Activated CD4-positive, alpha-beta T cell treated with anti-CD3 and anti-CD28 coated beads for 4 hours (primary cell): ENCODE results near the gene THOP1.

Experiments used
- DNase-seq, 2 donors: peaks; one replicate each; pipeline ENCODE4 v3.0.0-alpha.2; 2020

Gene THOP1

DNA sequence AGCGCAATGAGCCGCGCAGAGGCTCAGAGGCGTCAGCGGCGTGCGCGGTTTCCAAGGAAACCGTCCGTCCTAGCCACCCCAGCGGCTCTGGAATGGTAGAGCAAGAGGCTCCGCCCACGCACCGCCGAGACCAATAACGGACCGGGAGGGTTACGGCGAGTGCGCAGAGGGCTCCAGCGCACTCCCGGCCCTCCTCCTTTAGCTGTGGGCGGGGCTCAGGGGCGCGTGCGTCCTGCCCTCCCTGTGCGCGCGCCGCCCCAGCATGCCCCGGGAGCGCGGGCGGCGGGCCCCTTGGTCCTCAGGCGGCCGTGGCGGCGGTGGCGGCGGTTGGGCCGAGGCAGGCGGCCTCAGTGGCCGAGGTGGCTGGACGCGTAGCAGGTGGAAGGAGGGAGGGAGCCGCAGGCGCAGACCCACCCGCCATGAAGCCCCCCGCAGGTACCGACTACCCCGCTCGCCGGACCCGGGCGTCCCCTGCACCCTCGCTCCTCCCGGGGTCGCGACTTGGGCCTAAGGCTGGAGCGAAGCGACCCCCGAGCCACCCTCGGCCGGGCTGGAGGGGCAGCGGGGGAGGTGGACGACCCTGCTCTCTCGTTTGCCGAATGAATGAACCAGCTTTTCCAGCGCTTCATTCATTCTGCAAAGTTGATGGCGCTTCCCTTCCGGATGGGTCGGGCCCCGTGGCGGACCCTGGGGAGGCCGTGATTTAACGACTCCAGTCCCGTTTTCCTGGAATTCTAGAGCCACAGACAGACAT is at the start of gene THOP1:
TSS of gene THOP1 (plus strand) at position 260 of the 754 bp plus-strand sequence. CDS start at position 420, 160 bp downstream.
- DNase-seq = peak; percentile 99 to 100

DNA sequence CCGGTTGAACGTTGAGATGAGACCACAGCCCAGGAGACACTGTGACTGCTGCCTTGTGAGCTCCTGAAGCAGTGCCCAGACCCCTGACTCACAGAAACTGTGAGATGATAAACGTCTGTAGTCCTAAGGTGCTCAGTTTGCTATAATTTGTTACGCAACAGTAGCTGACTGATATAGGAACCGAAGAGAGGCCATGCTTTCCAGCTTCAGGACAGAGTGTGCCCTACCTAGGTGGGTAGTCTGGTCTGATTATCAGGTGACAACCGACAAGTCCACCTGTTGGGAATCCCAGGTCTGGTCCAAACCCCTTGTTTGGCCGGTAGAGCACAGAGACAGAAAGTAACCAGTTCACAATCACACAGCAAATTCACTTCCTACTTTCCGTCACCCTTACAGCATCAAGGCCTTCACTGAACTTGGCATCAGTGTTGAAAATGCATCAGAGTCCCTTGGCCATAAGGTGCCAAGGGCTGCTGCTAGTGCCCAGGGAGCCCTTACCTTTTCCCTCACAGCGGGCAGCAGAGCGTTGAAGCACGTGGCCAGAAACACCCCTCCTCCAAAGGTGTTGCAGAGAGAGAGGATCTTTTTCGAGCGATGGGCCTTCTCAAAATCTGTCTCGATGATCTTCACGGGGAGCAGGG is 48.6 kb upstream of the THOP1 start:
- DNase-seq = no peak

DNA sequence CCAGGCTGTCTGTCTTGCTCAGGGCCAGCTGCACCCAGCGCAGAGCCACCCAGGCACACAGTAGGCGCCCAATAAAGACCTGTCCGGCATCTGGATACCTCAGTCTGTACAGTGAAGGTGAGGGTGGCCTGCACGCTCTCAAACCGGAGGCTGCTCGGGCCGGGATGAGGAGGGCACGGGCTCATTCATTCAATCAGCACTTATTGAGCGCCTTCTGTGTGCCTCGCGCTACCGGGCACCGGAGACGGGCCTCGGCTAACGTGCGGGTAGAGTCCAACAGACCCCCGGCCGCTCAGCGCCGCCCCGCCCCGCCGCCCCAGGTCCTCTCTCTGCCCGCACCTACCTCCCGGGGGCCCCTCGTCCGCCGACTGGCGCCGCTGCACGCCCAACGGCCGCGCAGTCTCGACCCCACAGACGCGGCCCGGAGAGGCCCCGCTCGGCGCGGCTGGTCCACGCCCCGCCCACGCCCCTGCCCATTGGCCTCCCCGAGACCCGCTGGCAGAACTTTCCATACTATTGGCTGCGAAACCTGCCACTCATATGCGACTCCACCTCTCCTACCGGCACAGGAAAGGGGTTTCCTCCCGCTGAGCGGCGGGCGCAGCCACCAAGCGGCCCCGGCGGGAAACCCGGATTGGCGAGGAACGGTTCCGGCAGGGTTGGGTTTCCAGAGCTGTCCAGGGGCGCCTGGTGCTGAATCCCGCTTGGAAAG is 45.5 kb upstream of the THOP1 start, which contains the start of gene SLC39A3:
TSS of gene SLC39A3 (minus strand) at position 416 of the 712 bp plus-strand sequence. CDS start 2,760 bp downstream, outside the sequence.
- peak; percentile 97 to 100 for DNase-seq

DNA sequence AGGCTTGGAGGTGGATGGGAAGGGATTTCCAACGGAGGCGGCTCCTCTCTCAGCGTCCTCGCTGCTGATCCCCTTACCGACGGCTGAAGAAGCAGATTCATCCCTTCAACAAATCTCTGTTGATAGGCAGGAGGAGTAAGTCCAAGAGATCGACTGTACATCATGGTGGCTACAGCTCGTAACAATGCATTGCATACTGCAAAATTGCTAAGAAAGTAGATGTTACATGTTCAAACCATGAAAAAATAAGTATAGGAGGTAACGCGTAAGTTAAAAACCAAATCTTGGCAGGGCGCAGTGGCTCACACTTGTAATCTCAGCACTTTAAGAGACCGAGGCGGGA is 45.0 kb upstream of the THOP1 start:
- no peak for DNase-seq

DNA sequence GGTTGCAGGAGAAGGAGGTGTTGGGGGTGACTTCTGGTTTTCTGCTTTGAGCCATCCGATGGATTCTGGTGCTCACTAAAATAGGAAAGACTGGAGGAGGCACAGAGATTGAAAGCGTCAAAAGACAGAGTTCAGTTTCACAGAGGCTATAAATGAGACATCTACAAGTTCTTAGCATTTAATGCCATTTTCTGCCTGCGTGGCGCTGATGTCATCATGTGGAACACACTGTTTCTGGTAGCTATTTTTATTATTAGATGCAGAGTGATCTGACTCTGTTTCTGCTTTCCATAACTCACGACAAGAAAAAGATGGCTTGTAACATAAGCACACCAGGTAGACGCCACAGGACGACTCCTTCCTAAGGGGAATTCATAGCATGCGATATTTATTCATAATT is 42.2 kb upstream of the THOP1 start:
- DNase-seq = no peak

DNA sequence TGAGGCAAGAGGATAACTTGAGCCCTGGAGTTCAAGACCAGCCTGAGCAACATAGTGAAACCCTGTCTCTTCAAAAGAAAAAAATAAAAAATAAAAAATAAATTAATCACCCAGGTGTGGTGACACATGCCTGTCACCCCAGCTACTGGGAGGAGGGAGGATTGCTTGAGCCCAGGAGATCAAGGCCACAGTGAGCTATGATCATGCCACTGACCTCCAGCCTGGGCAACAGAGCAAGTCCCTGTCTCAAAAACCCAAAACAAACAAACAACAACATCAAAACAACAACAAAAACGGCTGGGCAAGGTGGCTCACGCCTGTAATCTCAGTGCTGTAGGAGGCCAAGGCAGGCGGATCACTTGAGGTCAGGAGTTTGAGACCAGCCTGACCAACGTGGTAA is 41.2 kb upstream of the THOP1 start:
- no peak for DNase-seq

DNA sequence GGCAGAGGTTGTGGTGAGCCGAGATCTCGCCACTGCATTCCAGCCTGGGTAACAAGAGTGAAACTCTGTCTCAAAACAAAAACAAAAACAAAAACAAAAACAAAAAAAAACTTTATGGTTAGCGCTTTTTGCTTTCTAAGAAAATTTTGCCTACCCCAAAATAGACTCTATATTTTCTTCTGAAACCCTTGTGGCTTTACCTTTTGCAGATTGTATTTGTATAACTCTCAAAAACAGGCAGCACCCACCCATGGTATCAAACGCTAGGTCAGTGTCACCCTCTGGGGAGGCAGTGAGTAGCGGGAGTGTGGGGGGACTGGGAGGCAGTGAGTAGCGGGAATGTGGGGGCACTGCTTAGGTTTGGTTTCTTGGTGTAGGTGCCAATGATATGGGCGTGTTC is 38.0 kb upstream of the THOP1 start:
- no peak for DNase-seq

DNA sequence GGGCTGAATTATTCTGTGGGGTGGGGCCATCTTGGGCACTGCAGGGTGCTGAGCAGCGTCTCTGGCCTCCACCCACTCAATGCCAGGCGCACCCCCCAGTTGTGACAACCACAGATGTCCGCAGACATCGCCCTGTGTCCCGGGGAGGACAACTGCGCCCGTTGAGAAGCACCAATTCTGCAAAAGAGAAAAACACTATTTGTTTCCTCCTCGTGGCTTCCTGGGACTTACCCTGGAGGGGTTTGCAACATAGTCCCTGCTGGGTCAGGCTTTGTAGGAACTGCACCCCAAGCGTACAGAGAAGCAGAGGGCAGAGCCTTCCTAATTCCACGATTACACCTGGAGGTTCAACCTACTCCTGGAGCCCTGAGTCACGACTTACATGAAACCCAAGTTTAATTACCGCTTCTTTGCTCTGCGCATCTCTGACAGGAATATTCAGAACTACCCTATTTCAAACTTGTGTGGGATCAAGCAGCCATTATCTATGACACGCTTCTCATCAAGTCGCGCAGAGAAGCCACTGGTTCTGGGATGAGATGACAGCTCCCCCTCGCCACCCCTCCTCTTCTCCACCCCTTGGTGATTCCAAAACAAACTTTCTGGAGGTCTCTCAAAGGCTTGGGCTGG is 34.4 kb upstream of the THOP1 start:
- DNase-seq = no peak

DNA sequence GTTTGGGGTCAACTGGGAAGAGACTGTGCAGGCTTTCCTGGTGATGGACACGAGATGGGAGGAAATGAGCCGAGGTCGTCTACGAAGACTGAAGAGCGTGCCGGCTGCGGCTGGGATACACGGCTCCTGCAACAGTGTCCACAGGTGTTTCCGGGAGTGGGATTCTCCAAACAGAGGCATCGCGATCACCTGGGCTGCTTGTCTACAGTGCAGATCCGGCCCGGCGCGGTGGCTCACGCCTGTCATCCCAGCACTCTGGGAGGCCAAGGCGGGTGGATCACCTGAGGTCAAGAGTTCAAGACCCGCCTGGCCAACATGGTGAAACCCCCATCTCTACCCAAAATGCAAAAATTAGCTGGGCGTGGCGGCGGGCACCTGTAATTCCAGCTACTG is 33.9 kb upstream of the THOP1 start:
- DNase-seq = no peak

DNA sequence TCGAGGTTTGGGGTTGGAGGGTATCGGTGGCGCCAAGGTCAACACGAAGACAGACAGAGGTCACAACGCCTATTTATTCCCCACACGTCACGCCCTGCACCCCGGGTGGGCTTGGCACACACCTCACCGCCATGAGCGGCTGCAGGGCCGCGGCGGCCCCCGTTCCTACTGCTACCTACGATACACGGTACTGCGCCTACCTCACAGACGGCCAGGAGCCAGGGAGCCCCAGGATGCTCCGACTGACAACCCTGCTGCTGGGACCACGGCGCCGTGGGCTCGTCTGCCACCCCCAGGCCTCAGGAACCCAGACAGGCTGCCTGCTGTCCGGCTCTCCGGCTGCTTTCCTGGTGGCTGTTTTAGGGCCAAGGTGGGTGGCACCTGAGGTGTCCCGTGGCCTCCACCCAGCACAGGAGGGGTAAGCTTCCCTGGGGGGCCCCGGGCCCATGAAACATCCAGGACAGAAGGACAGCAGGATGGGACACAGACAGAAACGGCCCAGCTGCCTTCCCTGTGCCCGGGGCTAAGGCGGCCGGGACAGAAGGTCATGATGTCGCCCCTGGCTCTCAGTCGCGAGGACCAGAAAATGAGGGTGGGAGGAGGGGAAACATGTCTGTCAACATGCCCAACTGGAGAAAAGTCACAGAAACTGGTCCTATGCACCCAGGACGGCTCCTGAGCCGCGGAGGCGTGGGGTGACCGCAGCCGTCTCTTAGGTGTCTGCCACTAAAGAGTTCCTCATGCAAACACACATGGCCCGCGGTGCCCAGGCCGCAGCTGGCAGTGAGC is 30.4 kb upstream of the THOP1 start:
- no peak for DNase-seq

DNA sequence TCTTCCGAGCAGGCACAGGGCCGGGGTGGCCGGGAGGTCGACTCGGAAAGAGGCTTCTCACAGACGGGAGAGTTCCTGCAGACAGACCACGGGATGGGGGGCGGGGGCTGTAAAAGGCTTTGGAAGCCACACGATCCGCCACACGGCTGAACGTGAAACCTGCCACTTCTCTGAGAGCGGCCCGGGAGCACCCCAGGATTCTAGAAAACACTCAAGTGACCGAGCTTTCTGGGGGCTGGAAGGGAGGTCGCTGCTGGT is 29.9 kb upstream of the THOP1 start:
- no peak for DNase-seq

DNA sequence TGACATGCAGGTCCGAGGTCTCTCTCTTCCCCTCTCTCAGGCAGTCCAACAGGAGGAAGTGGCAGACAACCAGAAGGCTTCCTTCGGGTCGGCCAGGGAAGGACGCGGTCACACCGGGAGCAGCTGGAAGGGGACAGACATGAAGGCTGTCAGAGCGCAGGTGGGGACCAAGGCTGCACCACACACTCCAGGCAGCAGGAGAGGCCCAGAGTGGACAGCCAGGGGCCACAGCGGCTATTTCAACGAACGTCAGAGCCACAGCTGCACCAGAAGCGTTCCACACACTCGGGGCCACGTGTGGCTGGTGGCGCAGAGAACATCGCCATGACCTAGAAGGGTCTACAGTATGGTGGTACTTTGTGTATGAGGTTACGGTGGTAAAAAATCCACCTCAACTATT is 29.5 kb upstream of the THOP1 start:
- DNase-seq = no peak

DNA sequence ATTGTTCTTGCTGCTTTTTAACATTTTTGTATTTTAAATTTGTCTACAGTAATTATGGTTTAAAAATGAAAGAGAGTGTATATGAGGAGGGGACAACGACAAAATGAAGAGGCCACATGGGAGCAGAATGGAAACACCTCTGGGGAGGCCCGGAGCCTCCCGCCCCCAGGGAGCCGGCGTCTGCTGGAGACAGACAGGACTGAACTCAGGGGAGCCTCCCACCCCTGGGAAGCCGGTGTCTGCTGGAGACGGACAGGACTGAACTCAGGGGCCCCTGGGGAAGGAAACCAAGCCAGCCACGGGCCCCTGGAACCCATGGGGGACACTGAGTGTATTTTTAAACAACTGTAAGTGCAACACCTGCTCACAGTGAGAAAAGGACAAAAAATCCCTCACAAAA is 28.8 kb upstream of the THOP1 start:
- no peak for DNase-seq

DNA sequence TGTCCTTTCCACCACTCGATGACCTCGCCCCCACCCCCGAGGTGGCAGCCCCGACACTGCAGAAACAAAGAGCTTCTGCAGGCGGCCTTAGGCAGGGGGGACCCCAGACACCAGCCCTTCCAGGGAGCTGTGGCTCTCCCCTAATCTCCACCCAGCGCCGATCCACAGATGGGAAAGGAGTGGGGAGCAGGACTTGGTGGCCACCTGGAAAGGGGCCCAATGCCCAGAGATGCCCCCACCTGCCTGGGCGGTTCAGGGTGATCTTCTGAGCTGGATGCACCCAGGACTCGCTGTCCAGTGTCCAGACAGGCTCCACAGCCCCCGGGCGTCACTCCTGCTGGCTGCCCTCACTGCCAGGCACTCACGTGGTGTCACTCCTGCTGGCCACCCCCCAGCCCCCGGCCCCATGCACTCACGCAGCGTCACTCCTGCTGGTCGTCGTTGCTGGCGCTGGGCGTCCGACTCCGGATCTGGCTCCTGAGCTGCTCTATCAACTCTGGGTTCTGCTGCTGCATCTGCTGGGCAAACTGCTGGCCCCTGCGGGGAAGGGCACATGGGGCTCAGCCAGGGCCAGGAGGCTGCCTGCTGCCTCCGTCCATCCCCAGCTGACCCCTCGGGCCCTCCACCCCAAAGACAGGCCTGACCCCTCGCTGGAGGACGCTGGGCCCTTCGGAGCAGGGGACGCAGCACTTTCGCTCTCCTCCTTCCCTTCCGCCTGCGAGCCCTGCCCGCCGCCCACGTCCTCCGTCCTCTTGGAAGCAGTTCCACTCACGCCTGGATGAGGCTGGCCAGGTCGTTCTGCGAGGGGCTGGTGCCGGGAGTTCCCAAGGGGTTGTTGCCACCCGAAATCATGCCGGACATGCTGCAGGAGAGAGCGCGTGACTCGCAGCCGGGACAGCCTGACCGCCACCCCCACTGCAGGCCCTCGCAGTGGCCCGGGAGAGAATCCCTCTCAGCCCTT is 28.1 kb upstream of the THOP1 start:
- no peak for DNase-seq

DNA sequence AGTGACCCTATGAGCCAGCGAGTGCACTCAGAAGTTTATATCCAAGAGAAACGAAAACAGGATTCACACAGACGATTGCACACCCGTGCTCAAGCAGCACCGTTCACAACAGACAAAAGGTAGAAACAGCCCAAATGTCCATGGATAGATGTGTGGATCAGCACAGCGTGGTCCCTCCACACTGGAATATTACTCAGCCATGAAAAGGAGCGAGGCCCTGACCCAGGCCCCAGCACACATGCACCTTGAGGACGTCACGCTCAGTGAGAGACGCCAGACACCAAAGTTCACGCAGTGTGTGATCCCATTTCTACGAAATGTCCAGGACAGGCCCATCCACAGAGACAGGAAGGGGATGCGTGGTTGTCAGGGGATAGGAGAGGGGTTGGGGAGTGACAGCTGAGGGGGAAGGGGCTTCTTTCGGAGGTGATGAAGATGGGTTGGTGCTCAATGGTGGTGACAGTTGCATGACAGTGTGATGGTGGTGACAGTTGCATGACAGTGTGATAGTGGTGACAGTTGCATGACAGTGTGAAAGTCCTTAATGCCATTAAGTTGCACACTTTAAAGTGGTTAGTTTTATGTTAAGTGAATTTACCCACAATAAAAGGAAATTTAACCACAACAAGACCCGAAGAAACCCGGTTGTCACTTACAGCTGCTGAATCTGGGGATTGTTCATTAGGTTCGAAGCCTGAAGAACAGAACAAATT is 26.5 kb upstream of the THOP1 start:
- DNase-seq = no peak

DNA sequence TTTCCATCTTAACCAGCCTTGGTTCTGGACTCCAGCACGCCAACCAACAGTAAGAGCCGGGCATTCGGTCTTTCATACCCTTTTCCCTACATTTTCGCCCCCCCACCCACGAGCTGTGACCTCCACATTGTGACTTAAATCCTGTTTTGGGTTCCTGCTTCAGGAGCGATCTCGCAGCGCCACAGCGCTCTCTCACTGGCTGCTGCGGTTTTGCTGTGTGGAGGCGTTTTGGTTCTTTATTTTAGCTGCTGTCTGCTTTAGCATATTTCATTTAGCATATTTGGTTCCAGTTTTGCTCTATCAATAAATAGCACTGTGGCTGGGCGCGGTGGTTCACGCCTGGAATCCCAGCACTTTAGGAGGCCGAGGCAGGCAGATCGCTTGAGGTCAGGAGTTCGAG is 25.9 kb upstream of the THOP1 start:
- no peak for DNase-seq

DNA sequence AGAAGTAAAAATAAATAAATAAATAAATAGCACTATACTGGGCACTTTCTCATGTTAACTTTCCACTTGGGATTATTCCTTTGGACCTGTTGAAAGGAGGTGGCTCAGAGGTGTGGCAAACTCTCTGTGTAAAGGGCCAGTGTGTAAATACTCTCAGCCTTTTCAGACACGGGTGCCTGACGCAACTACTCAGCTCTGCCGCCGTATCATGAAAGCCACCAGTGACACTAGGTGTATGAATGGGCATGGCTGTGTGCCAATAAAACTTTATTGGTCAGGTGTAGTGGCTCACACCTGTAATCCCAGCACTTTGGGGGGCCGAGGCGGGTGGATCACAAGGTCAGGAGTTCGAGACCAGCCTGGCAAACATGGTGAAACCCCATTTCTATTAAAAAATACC is 25.3 kb upstream of the THOP1 start:
- DNase-seq = no peak

DNA sequence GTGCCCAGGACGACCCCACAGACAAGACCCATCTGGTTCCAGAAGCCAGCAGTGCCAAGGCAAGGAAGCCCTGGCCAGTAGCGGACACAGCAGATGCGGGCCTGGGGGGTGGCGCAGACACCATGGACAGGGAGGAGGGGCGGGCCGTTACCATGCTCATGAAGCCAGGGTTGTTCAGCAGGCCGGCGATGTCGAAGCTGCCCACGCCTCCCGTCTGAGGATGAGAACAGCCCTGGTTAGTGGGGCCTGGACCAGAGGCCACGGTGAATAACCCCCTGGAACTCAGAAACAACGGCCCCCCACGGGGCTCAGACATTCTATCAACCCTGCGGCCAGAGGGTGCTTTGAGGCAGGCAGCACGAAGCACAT is 24.0 kb upstream of the THOP1 start:
- no peak for DNase-seq

DNA sequence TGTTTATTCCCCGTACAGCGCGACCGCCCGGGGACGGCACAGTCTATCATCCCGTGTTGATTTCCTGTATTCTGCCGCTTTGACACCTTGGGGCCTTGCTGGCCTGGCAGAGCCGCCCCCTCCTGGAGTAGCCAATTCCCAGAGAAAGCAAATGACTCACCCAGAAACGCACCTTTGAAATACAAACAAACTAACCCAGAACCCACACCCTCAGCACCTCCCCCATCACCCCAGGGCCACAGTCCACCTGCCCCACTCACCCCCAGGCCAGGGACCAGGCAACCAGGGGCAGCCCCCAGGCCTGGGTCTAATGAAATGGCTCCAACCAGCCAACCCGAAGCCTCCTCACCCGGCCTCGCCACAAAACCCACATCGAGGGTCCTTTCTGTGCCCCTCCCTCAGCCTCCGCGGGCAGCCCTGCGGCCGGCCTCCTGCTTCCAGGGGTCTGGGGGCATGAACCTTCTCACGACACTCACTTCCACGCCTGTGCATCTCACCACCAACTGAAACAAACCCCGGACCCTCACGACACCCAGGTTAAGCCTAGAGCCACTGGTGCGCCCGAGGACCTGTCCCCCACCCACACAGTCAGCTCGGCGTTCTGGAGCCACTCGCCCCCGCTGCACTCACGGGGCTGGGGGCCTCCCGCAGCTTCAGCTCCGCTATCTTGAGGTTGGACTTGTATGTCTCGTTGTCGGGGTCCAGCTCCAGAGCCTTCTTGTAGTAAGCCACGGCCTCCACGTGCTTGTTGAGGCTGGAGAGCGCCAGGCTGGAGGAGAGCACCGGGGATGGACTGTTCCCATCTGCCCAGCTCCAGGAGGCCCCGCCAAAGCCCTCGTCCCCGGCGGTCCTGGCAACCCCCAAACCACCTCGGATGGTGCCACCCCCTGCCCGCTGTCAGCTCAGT is 23.2 kb upstream of the THOP1 start:
- no peak for DNase-seq
